IMR-90 (cell line): Measurements from ENCODE around the gene CRACDL.

ENCODE experiments used
- CTCF ChIP-seq: conservative IDR thresholded peaks from 2 replicates; pipeline ENCODE4 v1.5.1; 2012; ENCODE audit warnings: mild to moderate bottlenecking, low read depth, low read length, improper control_type of control experiment
- MAFK ChIP-seq: IDR thresholded peaks from 2 replicates; pipeline ENCODE4 v1.6.1; 2012; ENCODE audit warnings: low read depth, low read length, improper control_type of control experiment
- MAZ ChIP-seq: IDR thresholded peaks from 2 replicates; pipeline ENCODE4 v1.6.1; 2012; ENCODE audit warnings: low read depth, mild to moderate bottlenecking, low read length, improper control_type of control experiment, moderate library complexity, borderline replicate concordance
- MXI1 ChIP-seq: IDR thresholded peaks from 2 replicates; pipeline ENCODE4 v1.6.1; 2012; ENCODE audit warnings: low read depth, mild to moderate bottlenecking, low read length, moderate library complexity, borderline replicate concordance
- NFE2L2 ChIP-seq: fragments of 150-350 bp; IDR thresholded peaks from 2 replicates; pipeline ENCODE4 v1.6.1; 2016; ENCODE audit warnings: low read depth, mild to moderate bottlenecking, low read length
- POLR2A ChIP-seq: IDR thresholded peaks from 2 replicates; pipeline ENCODE4 v1.6.1; 2012; ENCODE audit warnings: mild to moderate bottlenecking, low read depth, low read length
- RAD21 ChIP-seq: IDR thresholded peaks from 2 replicates; pipeline ENCODE4 v1.6.1; 2012; ENCODE audit warnings: low read length, improper control_type of control experiment
- SMC3 ChIP-seq: fragments of 150-350 bp; IDR thresholded peaks from 2 replicates; pipeline ENCODE4 v1.6.1; 2016; ENCODE audit warnings: low read depth, mild to moderate bottlenecking, antibody characterized with exemption, low read length, moderate library complexity
- USF2 ChIP-seq: fragments of 150-350 bp; IDR thresholded peaks from 2 replicates; pipeline ENCODE4 v1.6.1; 2017; ENCODE audit warnings: mild to moderate bottlenecking, antibody characterized with exemption, low read length, low read depth

DNA sequence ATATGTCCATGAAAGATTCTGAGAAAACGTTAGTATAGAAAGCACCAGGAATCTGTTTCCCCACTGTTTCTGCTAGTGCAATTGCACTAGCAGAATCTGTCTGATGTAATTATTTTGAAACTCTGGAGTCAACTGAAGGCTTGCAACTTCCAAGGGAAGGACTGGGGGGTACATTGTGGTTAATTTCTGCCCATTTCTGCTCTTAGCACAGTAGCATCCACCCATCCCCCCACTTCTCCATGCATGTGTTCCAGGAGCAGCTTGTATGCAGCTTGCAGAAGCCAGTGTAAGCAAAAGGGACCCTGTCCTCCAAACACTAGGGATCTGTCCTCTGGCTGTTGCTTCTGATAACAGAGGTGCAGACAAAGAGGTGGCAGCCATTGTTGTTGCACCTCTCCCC, 74.4 kb downstream of the CRACDL start:
- TF ChIP-seq MAFK: no peak
- no peak for TF ChIP-seq RAD21
- no peak for TF ChIP-seq CTCF
- TF ChIP-seq MAZ: no peak
- TF ChIP-seq MXI1: no peak
- TF ChIP-seq POLR2A: no peak
- no peak for TF ChIP-seq SMC3
- no peak for TF ChIP-seq USF2
- TF ChIP-seq NFE2L2: no peak
